PC-3 (cell line): ENCODE data around the gene ATG5. TPM values are rescaled to one million over a fixed set of nuclear protein-coding genes. Genes with fewer than 3 reads are reported as not detected.

Experiments
- ATAC-seq: fragments of 200-7000 bp; cut with Tn5 transposase; 2 replicates; pipeline ENCODE4 v1.9.1; 2020; ENCODE audit warnings: mild to moderate bottlenecking, moderate library complexity
- BruUV-seq: library from RNA; stranded (reverse); fragments of 400-500 nt; replicated peaks from 2 replicates; lab custom pipeline; 2021; lab: Mats Ljungman, UMichigan
- CTCF ChIA-PET: fragments of 300-600 bp; sonication (Branson Sonifier 250); formaldehyde crosslinking; loops from one replicate; lab custom pipeline; 2022; ENCODE audit warnings: antibody characterized with exemption; lab: Charles Lee
- POLR2A ChIA-PET: fragments of 300-600 bp; sonication (Branson Sonifier 250); formaldehyde crosslinking; loops from one replicate; lab custom pipeline; 2022; ENCODE audit warnings: antibody characterized with exemption; ENCODE audit not compliant: unreplicated experiment; lab: Charles Lee
- DNase-seq: peaks from one replicate; pipeline ENCODE4 v3.0.0-alpha.2; 2015
- H2AFZ ChIP-seq: fragments of 300-600 bp; sonication (generic); 2 replicates; pipeline ENCODE4 v1.6.0; 2016; ENCODE audit warnings: antibody characterized with exemption, low read length
- H3F3A ChIP-seq: fragments of 300-600 bp; sonication (generic); one replicate; pipeline ENCODE4 v1.6.0; 2017; ENCODE audit warnings: antibody characterized with exemption, low read length, control low read depth, mild to moderate bottlenecking; ENCODE audit not compliant: unreplicated experiment
- H3K27ac ChIP-seq: fragments of 300-600 bp; sonication (generic); 2 replicates; pipeline ENCODE4 v1.5.1; 2016; ENCODE audit warnings: mild to moderate bottlenecking, low read length
- H3K27me3 ChIP-seq: fragments of 300-600 bp; sonication (generic); 2 replicates; pipeline ENCODE4 v1.6.1; 2016; ENCODE audit warnings: low read length, mixed read lengths
- H3K36me3 ChIP-seq: fragments of 300-600 bp; sonication (generic); 2 replicates; pipeline ENCODE4 v1.6.1; 2016; ENCODE audit warnings: low read depth, mixed run types, low read length, mixed read lengths
- H3K4me1 ChIP-seq: fragments of 300-600 bp; sonication (generic); 2 replicates; pipeline ENCODE4 v1.5.1; 2016; ENCODE audit warnings: low read length; ENCODE audit not compliant: insufficient read depth
- H3K4me2 ChIP-seq: fragments of 300-600 bp; sonication (generic); 2 replicates; pipeline ENCODE4 v1.6.0; 2016; ENCODE audit warnings: low read length
- H3K4me3 ChIP-seq: fragments of 300-600 bp; sonication (generic); 2 replicates; pipeline ENCODE4 v1.5.1; 2016; ENCODE audit warnings: mild to moderate bottlenecking, low read length, mixed read lengths
- H3K79me2 ChIP-seq: fragments of 300-600 bp; sonication (generic); 2 replicates; pipeline ENCODE4 v1.6.1; 2017; ENCODE audit warnings: low read length, mixed read lengths
- H3K9ac ChIP-seq: fragments of 300-600 bp; sonication (generic); 2 replicates; pipeline ENCODE4 v1.6.0; 2016; ENCODE audit warnings: mild to moderate bottlenecking, low read length
- H3K9me2 ChIP-seq: fragments of 300-600 bp; sonication (generic); replicated peaks from 2 replicates; pipeline ENCODE4 v1.6.1; 2016; ENCODE audit warnings: mixed run types, low read length, mixed read lengths
- H3K9me3 ChIP-seq: fragments of 300-600 bp; sonication (generic); 2 replicates; pipeline ENCODE4 v1.6.1; 2016; ENCODE audit warnings: low read length, mixed read lengths
- H4K20me1 ChIP-seq: fragments of 300-600 bp; sonication (generic); 2 replicates; pipeline ENCODE4 v1.6.1; 2016; ENCODE audit warnings: low read length, mixed read lengths
- EZH2 ChIP-seq: fragments of 300-600 bp; sonication (generic); IDR thresholded peaks from one replicate; pipeline ENCODE4 v1.6.1; 2017; ENCODE audit warnings: antibody characterized with exemption, mild to moderate bottlenecking, low read length; ENCODE audit not compliant: unreplicated experiment
- EZH2phosphoT487 ChIP-seq: fragments of 300-600 bp; sonication (generic); IDR thresholded peaks from 2 replicates; pipeline ENCODE4 v1.6.1; 2018; ENCODE audit warnings: mild to moderate bottlenecking, antibody characterized with exemption, low read length, borderline replicate concordance
- intact Hi-C: fragments of 100-400 bp; cut with micrococcal nuclease; formaldehyde crosslinking; loops from 2 replicates; pipeline ENCODE4 v1.9.0; 2023
- total RNA-seq: library from RNA; depleted of rRNA; stranded (reverse); fragments of >200 nt; gene quantifications from 2 replicates; pipeline ENCODE4 v1.2.3, GENCODE V29; 2014
- TF ChIP-seq, protein P1 (sequence below): fragments of 300-600 bp; sonication (generic); conservative IDR thresholded peaks from 2 replicates; pipeline ENCODE4 v1.5.1; 2017; ENCODE audit warnings: antibody characterized with exemption, low read depth, mild to moderate bottlenecking, low read length

Gene ATG5
- total RNA-seq, 1 experiment from 2014 or later, result 38.8 TPM

DNA sequence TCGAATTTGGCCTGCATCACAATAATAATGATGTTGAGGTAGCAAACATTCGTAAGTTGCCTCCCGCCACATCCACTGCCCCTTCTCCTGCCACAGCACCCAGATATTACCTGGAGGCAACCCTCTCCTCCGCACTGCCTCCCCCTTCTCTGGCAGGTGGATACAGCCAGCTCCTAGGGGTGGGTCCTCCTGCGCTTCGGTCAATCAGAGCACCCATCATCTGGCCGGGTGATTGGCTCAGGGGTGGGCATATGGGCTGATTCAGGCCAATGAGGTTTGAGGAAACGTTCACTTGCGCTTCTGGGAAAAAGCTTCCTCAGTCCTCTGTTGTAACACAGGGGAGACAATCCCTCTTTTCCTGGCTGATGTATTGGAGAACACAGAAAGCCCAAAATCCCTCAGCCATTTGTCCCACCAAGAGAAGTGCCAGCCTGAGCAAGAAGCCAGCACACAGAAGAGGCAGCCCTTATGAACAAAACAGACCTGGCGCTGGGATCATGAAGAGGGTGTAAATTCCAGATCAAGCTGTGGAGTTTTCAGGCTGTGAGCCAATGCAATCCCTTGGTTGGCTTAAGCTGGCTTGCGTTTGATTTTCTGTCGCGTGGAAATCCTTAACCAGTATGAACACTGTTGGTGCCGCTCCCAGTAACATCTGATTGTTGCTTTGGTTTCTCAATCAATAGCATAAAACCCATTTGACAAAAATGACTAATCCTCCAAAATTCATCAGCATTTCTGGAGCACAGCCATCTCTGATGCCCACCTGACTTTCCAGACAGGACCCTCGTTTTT lies 157.3 kb downstream of the ATG5 start:
- TF ChIP-seq EZH2 (no peak), EZH2phosphoT487 (no peak)
- TF ChIP-seq, protein P1, sequence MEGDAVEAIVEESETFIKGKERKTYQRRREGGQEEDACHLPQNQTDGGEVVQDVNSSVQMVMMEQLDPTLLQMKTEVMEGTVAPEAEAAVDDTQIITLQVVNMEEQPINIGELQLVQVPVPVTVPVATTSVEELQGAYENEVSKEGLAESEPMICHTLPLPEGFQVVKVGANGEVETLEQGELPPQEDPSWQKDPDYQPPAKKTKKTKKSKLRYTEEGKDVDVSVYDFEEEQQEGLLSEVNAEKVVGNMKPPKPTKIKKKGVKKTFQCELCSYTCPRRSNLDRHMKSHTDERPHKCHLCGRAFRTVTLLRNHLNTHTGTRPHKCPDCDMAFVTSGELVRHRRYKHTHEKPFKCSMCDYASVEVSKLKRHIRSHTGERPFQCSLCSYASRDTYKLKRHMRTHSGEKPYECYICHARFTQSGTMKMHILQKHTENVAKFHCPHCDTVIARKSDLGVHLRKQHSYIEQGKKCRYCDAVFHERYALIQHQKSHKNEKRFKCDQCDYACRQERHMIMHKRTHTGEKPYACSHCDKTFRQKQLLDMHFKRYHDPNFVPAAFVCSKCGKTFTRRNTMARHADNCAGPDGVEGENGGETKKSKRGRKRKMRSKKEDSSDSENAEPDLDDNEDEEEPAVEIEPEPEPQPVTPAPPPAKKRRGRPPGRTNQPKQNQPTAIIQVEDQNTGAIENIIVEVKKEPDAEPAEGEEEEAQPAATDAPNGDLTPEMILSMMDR, result no peak
- DNase-seq (no peak), ATAC-seq (no peak)
- CTCF ChIA-PET, result no interaction called here
- Histone ChIP-seq H3K4me3 (no peak overlapping the region), H3K4me2 (no peak overlapping the region), H3F3A (no peaks in the 10 kb centered on the region), H3K27me3 (no peaks in the 10 kb centered on the region), H3K9ac (no peak overlapping the region), H3K4me1 (no peaks in the 10 kb centered on the region), H4K20me1 (no peaks in the 10 kb centered on the region), H2AFZ (no peak overlapping the region), H3K9me3 (no peaks in the 10 kb centered on the region), H3K79me2 (no peaks in the 10 kb centered on the region), H3K36me3 (no peaks in the 10 kb centered on the region), H3K27ac (no peak overlapping the region), H3K9me2 (no peaks in the 10 kb centered on the region)
- POLR2A ChIA-PET, result no interaction called here
- intact Hi-C loops, result no loop called here
- BruUV-seq, result no TSS peak

DNA sequence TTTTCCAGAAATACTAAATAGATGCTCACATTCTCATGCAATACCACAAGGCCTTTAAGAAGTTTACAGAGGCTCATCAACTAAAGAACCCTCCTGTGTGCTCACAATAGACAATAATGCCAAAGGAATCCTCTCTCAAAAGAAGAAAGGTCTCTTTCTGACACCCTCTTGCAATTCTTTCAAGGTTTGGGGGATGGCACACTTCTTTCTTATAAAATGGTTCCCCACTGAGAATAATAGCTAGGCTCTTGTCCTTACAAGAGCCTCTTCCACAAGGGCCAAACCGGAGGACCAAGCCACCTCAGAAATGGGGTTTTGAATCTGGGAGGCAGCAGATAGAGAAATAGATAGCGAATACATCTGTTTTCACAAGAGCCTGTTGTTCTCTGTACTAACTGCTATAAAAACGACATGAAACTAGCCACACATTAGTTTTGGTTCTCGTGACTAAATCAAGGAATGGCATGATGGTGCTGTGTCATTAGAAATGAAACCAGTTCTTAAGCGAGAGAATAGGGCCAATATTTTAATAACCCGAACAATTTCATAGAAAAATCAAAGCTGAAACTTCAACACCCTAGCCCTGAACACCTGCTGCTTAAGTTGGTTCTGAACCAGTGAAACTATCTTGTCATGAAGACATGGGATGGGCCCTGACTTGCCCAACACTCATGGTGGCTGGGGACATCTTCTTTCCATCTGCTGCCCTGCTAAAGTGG lies 158.3 kb downstream of the ATG5 start:
- Histone ChIP-seq H2AFZ (no peak overlapping the region), H3K27ac (no peak overlapping the region), H3K9me3 (no peaks in the 10 kb centered on the region), H3K9ac (no peak overlapping the region), H3K4me2 (no peak overlapping the region), H3K36me3 (no peaks in the 10 kb centered on the region), H3K27me3 (no peaks in the 10 kb centered on the region), H3K4me1 (no peaks in the 10 kb centered on the region), H3K9me2 (no peaks in the 10 kb centered on the region), H3F3A (no peaks in the 10 kb centered on the region), H3K79me2 (no peaks in the 10 kb centered on the region), H3K4me3 (no peak overlapping the region), H4K20me1 (no peaks in the 10 kb centered on the region)
- TF ChIP-seq EZH2phosphoT487 (no peak), EZH2 (no peak)
- TF ChIP-seq, protein P1, result no peak
- POLR2A ChIA-PET, result interaction anchor here (0.5 kb wide), 1 partner anchor 189 kb away, joined by 3 read pairs; no protein-coding TSS in a partner anchor
- CTCF ChIA-PET, result no interaction called here
- ATAC-seq (no peak), DNase-seq (no peak)
- intact Hi-C loops, result no loop called here
- BruUV-seq, result no TSS peak
